Measurements from ENCODE around the gene EML3. TPM values are rescaled to one million over a fixed set of nuclear protein-coding genes. Genes with fewer than 3 reads are reported as not detected.
A peak's percentile ranks its signal among the peaks of the same experiment; 100 is the strongest.
"Not testable (repeated sequence)": the region's sequence is repeated elsewhere in the genome, so short reads cannot be mapped to it uniquely, and the experiment has no call there.

The EML3 gene, protein sequence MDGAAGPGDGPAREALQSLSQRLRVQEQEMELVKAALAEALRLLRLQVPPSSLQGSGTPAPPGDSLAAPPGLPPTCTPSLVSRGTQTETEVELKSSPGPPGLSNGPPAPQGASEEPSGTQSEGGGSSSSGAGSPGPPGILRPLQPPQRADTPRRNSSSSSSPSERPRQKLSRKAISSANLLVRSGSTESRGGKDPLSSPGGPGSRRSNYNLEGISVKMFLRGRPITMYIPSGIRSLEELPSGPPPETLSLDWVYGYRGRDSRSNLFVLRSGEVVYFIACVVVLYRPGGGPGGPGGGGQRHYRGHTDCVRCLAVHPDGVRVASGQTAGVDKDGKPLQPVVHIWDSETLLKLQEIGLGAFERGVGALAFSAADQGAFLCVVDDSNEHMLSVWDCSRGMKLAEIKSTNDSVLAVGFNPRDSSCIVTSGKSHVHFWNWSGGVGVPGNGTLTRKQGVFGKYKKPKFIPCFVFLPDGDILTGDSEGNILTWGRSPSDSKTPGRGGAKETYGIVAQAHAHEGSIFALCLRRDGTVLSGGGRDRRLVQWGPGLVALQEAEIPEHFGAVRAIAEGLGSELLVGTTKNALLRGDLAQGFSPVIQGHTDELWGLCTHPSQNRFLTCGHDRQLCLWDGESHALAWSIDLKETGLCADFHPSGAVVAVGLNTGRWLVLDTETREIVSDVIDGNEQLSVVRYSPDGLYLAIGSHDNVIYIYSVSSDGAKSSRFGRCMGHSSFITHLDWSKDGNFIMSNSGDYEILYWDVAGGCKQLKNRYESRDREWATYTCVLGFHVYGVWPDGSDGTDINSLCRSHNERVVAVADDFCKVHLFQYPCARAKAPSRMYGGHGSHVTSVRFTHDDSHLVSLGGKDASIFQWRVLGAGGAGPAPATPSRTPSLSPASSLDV
- 91.1 TPM for total RNA-seq
- long read RNA-seq, transcript EML3-202 (22 exons, 3,256 nt): major isoform, 56 of 171 reads
- long read RNA-seq, transcript EML3-201 (22 exons, 3,017 nt): minor isoform, 29 of 171 reads
- long read RNA-seq, partial matches to known transcripts: 34 of 171 reads
- long read RNA-seq, other reads (novel, unspliced or antisense): 52 of 171 reads

DNA sequence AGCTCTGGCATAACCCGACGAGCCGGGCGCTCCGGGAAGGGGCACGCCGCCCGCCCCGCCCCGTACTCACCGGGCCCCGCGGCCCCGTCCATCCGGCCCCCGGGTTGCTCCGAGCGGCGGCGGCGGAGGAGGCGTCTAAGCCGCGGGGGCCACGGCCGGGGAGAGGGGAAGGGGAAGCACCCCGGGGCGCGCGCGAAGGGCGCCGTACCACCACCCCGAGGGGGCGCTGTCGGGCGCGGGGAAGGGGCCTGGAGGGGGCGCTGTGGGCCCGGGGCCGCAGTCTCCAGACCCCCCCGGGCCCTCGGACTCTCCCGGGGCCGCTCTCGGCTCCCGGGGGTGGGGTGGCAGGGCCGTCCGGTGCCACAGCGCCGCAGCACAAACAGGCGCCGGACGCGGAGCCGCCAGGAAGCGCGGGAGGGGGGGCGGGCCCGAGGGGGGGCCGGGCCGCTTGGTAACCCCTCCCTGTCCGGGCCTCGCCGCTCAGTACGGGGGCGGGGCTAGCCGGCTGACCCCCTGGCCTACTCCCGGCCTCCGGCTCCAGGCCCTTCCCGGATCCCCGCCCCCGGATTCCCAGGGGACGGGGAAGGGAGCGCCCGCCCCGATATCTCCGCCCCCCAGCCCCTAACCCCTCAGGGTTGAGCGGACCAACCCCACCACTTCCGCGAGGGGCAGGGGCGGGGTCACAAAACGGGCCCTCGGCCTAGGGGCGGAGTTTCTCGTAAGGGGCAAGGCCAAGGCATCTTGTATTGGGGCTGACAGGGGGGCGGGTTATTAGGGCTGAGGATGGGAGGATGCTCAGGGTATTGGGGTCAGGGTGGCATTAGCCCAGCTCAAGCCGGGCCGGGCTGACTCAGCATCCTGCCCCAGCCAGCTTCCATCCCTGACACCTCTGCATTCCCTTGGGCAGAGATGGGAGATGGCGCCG, at the start of gene EML3, which contains the start of gene ROM1:
Gene EML3, minus strand, starts transcription at position 410 of the 925 bp plus-strand sequence. Its CDS starts 318 bp downstream, at position 92.
Gene ROM1, plus strand, starts transcription at position 892 of the 925 bp plus-strand sequence. Its CDS starts 25 bp downstream, at position 917.
- intact Hi-C loops (cut with DNase I): no loop called here
- peaks cover 29% of the 10 kb centered on the region for H3K36me3 ChIP-seq
- DNase-seq (peak; percentile 95), ATAC-seq (peak; percentile 88)
- peaks cover 23% of the 10 kb centered on the region for H3K4me1 ChIP-seq
- TF ChIP-seq, protein P1, sequence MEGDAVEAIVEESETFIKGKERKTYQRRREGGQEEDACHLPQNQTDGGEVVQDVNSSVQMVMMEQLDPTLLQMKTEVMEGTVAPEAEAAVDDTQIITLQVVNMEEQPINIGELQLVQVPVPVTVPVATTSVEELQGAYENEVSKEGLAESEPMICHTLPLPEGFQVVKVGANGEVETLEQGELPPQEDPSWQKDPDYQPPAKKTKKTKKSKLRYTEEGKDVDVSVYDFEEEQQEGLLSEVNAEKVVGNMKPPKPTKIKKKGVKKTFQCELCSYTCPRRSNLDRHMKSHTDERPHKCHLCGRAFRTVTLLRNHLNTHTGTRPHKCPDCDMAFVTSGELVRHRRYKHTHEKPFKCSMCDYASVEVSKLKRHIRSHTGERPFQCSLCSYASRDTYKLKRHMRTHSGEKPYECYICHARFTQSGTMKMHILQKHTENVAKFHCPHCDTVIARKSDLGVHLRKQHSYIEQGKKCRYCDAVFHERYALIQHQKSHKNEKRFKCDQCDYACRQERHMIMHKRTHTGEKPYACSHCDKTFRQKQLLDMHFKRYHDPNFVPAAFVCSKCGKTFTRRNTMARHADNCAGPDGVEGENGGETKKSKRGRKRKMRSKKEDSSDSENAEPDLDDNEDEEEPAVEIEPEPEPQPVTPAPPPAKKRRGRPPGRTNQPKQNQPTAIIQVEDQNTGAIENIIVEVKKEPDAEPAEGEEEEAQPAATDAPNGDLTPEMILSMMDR (IDR thresholded peaks at IDR 0.05): peak; percentile 82
- peak within 1 kb of the TSS; percentile 93 for H3K27ac ChIP-seq
- no peaks in the 10 kb centered on the region for H3K27me3 ChIP-seq
- H3K9me3 ChIP-seq: no peaks in the 10 kb centered on the region
- peak within 1 kb of the TSS; percentile 84 for H3K4me3 ChIP-seq

DNA sequence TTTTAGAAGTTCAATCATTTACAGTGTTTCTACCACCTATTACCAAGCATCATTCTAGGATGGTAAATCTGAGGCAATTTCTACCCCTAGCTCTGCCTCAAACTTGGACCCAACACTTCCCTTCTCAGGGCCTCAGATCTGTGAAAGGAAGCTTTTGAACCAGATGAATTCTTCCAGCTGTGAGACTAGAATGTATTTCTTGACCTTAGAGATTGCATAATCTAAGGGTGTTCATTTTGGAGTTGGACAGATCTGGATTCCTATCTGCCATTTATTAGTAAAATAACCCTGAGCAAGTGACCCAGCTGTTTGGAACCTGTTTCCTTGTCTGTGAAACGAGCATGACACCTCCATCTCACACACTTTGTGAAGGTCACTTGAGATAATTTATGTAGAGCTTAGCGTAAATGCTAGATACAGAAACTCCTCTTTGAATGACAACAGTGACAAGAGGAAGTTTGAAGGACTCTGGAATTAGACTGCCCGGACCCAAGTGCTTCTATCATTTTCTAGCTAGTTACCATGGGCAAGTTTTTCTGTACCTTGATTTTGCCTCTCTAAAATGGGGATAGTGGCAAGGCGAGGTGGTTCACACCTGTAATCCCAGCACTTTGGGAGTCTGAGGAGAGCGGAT, 44.3 kb upstream of the EML3 start:
- ATAC-seq: no peak
- TF ChIP-seq, protein P1 (IDR thresholded peaks at IDR 0.05): no peak
- Histone ChIP-seq H3K36me3 (no peaks in the 10 kb centered on the region), H3K27ac (no peak overlapping the region), H3K27me3 (no peaks in the 10 kb centered on the region), H3K9me3 (no peaks in the 10 kb centered on the region), H3K4me1 (peaks cover 6% of the 10 kb centered on the region), H3K4me3 (no peak overlapping the region)
- no peak for DNase-seq
- intact Hi-C loops (cut with DNase I): no loop called here

DNA sequence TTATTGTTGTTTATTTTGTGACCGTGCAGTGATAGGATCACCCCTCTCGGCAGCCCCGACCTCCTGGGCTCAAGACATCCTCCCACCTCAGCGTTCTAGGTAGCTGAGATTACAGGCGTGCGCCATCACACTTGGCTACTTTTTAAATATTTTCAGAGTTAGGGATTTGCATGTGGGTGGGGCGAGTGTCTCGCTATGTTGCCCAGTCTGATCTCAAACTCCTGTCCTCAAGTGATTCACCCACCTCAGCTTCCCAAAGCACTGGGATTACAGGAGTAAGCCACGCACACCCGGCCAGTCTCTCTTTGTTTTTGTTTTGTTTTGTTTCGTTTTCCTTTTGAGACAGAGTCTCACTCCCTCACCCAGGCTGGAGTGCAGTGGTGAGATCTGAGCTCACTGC, 41.7 kb upstream of the EML3 start:
- DNase-seq (no peak), ATAC-seq (no peak)
- intact Hi-C loops (cut with DNase I): no loop called here

DNA sequence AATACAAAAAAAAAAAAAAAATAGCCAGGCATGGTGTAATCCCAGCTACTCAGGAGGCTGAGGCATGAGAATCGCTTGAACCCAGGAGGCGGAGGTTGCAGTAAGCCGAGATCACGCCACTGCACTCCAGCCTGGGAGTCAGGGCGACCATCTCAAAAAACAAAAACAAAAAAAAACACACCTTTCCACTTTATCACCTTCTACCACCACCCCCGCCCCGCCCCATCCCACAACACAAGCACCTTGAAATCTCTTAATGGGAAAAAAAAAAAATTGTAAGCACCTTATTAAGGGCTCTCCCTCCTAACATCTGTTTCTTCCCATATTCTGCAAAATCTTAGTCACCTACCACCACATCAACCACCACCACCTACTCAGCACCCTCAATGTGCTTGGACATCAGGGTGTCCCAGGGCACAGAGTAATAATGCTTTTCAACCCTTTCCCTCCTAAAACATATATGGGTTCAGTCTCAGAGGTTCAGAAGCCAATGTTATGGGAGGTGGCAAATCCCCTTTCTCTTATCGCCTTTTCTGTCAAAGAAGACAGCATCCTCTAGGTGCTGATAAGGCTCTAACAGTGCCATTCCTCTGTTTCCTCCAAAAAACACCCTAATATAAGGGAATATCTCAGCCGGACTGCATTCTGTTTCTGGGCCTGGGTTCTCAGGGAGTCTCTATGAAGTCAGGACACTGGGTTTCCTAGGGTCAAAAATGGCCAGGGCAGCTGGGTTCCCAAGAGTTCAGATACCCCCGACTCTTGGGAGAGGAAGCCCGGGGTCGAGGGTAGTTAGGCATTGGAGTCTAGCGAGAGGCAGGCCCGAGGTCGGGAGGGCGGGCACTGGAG, 39.8 kb upstream of the EML3 start:
- Histone ChIP-seq H3K4me3 (peak overlapping the region; percentile 84), H3K9me3 (no peaks in the 10 kb centered on the region), H3K27ac (peak overlapping the region; percentile 95), H3K27me3 (no peaks in the 10 kb centered on the region), H3K4me1 (peaks cover 11% of the 10 kb centered on the region), H3K36me3 (peaks cover 18% of the 10 kb centered on the region)
- TF ChIP-seq, protein P1 (IDR thresholded peaks at IDR 0.05): no peak
- intact Hi-C loops (cut with DNase I): no loop called here
- ATAC-seq (no peak), DNase-seq (no peak)

More for the DNA sequence above, 41.7 kb upstream of the EML3 start:
- H3K9me3 ChIP-seq: no peaks in the 10 kb centered on the region
- H3K27ac ChIP-seq: no peak overlapping the region
- H3K36me3 ChIP-seq: peaks cover 5% of the 10 kb centered on the region
- no peak overlapping the region for H3K4me3 ChIP-seq
- H3K27me3 ChIP-seq: no peaks in the 10 kb centered on the region
- TF ChIP-seq, protein P1 (IDR thresholded peaks at IDR 0.05): no peak
- H3K4me1 ChIP-seq: peaks cover 11% of the 10 kb centered on the region

DNA sequence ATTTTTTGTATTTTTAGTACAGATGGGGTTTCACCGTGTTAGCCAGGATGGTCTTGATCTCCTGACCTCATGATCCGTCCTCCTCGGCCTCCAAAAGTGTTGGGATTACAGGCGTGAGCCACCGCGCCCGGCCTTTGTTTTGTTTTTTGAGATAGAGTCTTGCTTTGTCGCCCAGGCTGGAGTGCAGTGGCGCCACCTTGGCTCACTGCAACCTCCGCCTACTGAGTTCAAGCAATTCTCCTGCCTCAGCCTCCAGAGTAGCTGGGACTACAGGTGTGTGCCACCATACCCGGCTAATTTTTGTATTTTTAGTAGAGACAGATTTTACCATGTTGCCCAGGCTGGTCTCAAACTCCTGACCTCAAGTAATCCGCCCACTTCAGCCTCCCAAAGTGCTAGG, 37.7 kb upstream of the EML3 start:
- DNase-seq; H3K9me3 ChIP-seq; H3K4me3 ChIP-seq; H3K27me3 ChIP-seq; intact Hi-C loops (cut with DNase I); ATAC-seq; H3K27ac ChIP-seq: not testable (repeated sequence)
- Histone ChIP-seq H3K4me1 (peaks cover 21% of the 10 kb centered on the region), H3K36me3 (peaks cover 18% of the 10 kb centered on the region)
